OCI-LY3 (cell line): ENCODE results near the gene PRCD.

ENCODE experiments used
- EZH2phosphoT487 ChIP-seq: fragments of 200-600 bp; shearing (Covaris generic); IDR thresholded peaks from 2 replicates; pipeline ENCODE4 v1.6.1; 2018; ENCODE audit warnings: antibody characterized with exemption, mixed run types, low read depth
- TF ChIP-seq, protein P1 (sequence below): fragments of 200-600, 300-600 bp; sonication (generic); IDR thresholded peaks from 2 replicates; pipeline ENCODE4 v1.5.1; 2014; ENCODE audit warnings: antibody characterized with exemption, low read length, low read depth

DNA sequence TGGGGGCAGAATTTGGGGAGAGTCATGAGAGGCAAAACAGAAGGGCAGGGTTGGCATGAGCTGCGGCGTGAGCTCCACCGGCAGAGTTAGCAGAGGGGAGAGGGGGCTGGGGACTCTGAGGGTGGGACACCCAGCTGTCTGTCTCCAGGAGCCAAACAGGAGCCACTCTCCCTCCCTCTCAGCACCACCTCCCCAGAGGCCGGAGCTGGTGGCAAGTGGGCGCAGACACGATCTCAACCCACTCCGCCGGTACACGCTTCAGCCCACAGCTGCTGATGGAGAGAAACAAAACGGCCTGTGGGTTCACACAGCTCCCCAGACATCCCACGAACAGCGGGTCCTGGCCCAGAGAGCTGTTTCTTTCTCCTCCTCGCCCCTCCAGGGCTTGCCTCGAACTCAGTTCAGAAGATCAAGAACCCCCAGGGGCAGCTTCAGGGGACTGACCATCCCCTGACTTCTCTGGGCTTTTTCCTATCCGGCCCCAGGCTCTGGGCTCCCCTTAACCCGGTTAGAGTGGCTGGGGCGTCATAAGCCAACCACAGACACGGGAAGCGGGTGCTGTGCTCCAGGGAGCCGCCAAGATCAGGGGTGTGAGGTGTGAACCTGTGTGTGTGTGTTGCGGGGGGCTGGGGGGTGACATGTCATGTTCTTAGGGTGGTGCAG is 46.2 kb upstream of the PRCD start:
- TF ChIP-seq, protein P1, sequence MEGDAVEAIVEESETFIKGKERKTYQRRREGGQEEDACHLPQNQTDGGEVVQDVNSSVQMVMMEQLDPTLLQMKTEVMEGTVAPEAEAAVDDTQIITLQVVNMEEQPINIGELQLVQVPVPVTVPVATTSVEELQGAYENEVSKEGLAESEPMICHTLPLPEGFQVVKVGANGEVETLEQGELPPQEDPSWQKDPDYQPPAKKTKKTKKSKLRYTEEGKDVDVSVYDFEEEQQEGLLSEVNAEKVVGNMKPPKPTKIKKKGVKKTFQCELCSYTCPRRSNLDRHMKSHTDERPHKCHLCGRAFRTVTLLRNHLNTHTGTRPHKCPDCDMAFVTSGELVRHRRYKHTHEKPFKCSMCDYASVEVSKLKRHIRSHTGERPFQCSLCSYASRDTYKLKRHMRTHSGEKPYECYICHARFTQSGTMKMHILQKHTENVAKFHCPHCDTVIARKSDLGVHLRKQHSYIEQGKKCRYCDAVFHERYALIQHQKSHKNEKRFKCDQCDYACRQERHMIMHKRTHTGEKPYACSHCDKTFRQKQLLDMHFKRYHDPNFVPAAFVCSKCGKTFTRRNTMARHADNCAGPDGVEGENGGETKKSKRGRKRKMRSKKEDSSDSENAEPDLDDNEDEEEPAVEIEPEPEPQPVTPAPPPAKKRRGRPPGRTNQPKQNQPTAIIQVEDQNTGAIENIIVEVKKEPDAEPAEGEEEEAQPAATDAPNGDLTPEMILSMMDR: no peak
- TF ChIP-seq EZH2phosphoT487: no peak
